Endodermal cell (in vitro differentiated cells): ENCODE measurements around the gene BCL7B. TPM values are rescaled to one million over a fixed set of nuclear protein-coding genes. Genes with fewer than 3 reads are reported as not detected.

Experiments used
- DNase-seq: peaks from one replicate; pipeline ENCODE4 v3.0.0-alpha.2; 2017
- H3K27ac ChIP-seq: 2 replicates; pipeline ENCODE4 v1.5.1; 2013; ENCODE audit warnings: mild to moderate bottlenecking, low read depth, low read length, moderate library complexity
- H3K27me3 ChIP-seq: 2 replicates; pipeline ENCODE4 v1.6.1; 2013; ENCODE audit warnings: mild to moderate bottlenecking, low read length, moderate library complexity; ENCODE audit not compliant: insufficient read depth, control insufficient read depth, poor library complexity, severe bottlenecking
- H3K36me3 ChIP-seq: 2 replicates; pipeline ENCODE4 v1.7.0; 2013; ENCODE audit warnings: mild to moderate bottlenecking, low read length, moderate library complexity; ENCODE audit not compliant: control insufficient read depth, insufficient read depth
- H3K4me1 ChIP-seq: one replicate; pipeline ENCODE4 v1.7.0; 2013; ENCODE audit warnings: low read length; ENCODE audit not compliant: control insufficient read depth, insufficient read depth
- H3K4me3 ChIP-seq: 2 replicates; pipeline ENCODE4 v1.5.1; 2013; ENCODE audit warnings: mild to moderate bottlenecking, low read length, moderate library complexity
- H3K9ac ChIP-seq: 2 replicates; pipeline ENCODE4 v1.6.1; 2013; ENCODE audit warnings: mild to moderate bottlenecking, low read length, moderate library complexity; ENCODE audit not compliant: poor library complexity, severe bottlenecking; ENCODE audit errors: extremely low read depth
- H3K9me3 ChIP-seq: 2 replicates; pipeline ENCODE4 v1.6.1; 2013; ENCODE audit warnings: mild to moderate bottlenecking, low read length, moderate library complexity; ENCODE audit not compliant: control insufficient read depth
- H3K27ac Mint-ChIP-seq: 2 replicates; pipeline ENCODE4 v1.8.0; 2020; ENCODE audit warnings: mixed read lengths
- H3K27me3 Mint-ChIP-seq: 2 replicates; pipeline ENCODE4 v1.8.0; 2021; ENCODE audit warnings: mild to moderate bottlenecking, mixed read lengths; ENCODE audit not compliant: insufficient read depth
- H3K36me3 Mint-ChIP-seq: 2 replicates; pipeline ENCODE4 v1.8.0; 2020; ENCODE audit warnings: low read depth, mixed read lengths
- H3K4me1 Mint-ChIP-seq: 2 replicates; pipeline ENCODE4 v1.8.0; 2020; ENCODE audit warnings: mixed read lengths
- H3K4me3 Mint-ChIP-seq: 2 replicates; pipeline ENCODE4 v1.8.0; 2020; ENCODE audit warnings: mild to moderate bottlenecking, moderate library complexity, mixed read lengths
- H3K9me3 Mint-ChIP-seq: 2 replicates; pipeline ENCODE4 v1.8.0; 2020; ENCODE audit warnings: mild to moderate bottlenecking, mixed read lengths
- CTCF ChIP-seq: fragments of 200-600 bp; sonication (generic); conservative IDR thresholded peaks from 2 replicates; pipeline ENCODE4 v1.5.0; 2021; ENCODE audit warnings: antibody characterized with exemption, mild to moderate bottlenecking
- WGBS, 2 experiments: methylation state at CpG; one replicate each; pipeline versions ENCODE4 v1.1.5 to v1.1.7; 2013; ENCODE audit warnings: missing lambda C conversion rate in 2 of 2, mixed read lengths in 1 of 2; ENCODE audit not compliant: insufficient coverage in 1 of 2, insufficient read length in 1 of 2; 5-methylcytosine and 5-hydroxymethylcytosine counted together
- total RNA-seq, 2 donors: library from RNA; stranded (reverse); fragmentation: NEBNext Ultra II Directional in 1 of 2; extraction: Animal tissue kit (Norgen Biotek cat#: 25700) in 1 of 2; gene quantifications; 2 replicates in 1 of 2; 3 replicates in 1 of 2; pipeline ENCODE4 v1.2.1, GENCODE V29; 2021

BCL7B gene
- total RNA-seq, 2 donors from 2014 or later = 31.0 to 37.7 TPM

- peaks cover 3% of the 10 kb centered on the region for H3K9me3 ChIP-seq
- no peaks in the 10 kb centered on the region for H3K27me3 ChIP-seq
- no peaks in the 10 kb centered on the region for H3K9me3 Mint-ChIP-seq
- H3K36me3 ChIP-seq = peaks cover 23% of the 10 kb centered on the region
- 0% methylated on average over 27 to 71 of the region's 71 CpGs for WGBS, 2 experiments
- peak within 1 kb of the TSS; percentile 99 for H3K27ac Mint-ChIP-seq
- peak within 1 kb of the TSS; percentile 98 for H3K27ac ChIP-seq
- DNase-seq = peak; percentile 99
- peaks cover 22% of the 10 kb centered on the region for H3K36me3 Mint-ChIP-seq
- H3K4me3 ChIP-seq = peak within 1 kb of the TSS; percentile 90
- no peaks in the 10 kb centered on the region for H3K27me3 Mint-ChIP-seq
- H3K4me3 Mint-ChIP-seq = peak within 1 kb of the TSS; percentile 76
- no peaks in the 10 kb centered on the region for H3K4me1 ChIP-seq
- peaks cover 27% of the 10 kb centered on the region for H3K4me1 Mint-ChIP-seq
- TF ChIP-seq CTCF = peak; percentile 56
- H3K9ac ChIP-seq = peak within 1 kb of the TSS; percentile 57
These were observed 35.2 kb downstream of the BCL7B start, which contains the start of gene BAZ1B for GRCh38 chr7:73522105-73522872. Gene BAZ1B, minus strand, starts transcription at chr7:73522293. Its CDS starts 360 bp downstream, at chr7:73521933.

GRCh38 chr7:73521636-73522104, 35.8 kb downstream of the BCL7B start:
- H3K36me3 ChIP-seq = peaks cover 29% of the 10 kb centered on the region
- Mint-ChIP-seq H3K4me3 (peak overlapping the region; percentile 76), H3K9me3 (no peaks in the 10 kb centered on the region), H3K4me1 (peaks cover 27% of the 10 kb centered on the region), H3K27me3 (no peaks in the 10 kb centered on the region), H3K36me3 (peaks cover 28% of the 10 kb centered on the region), H3K27ac (no peak overlapping the region)
- H3K9me3 ChIP-seq = peaks cover 6% of the 10 kb centered on the region
- WGBS, 2 experiments = 0 to 3% methylated on average over 12 to 62 of the region's 62 CpGs
- peak overlapping the region; percentile 57 for H3K9ac ChIP-seq
- no peak for DNase-seq
- H3K4me3 ChIP-seq = peak overlapping the region; percentile 90
- H3K27ac ChIP-seq = peak overlapping the region; percentile 98
- no peaks in the 10 kb centered on the region for H3K4me1 ChIP-seq
- TF ChIP-seq CTCF = no peak
- H3K27me3 ChIP-seq = no peaks in the 10 kb centered on the region

- Histone ChIP-seq H3K36me3 (peaks cover 36% of the 10 kb centered on the region), H3K9ac (peak overlapping the region; percentile 57), H3K4me1 (no peaks in the 10 kb centered on the region), H3K27me3 (no peaks in the 10 kb centered on the region), H3K9me3 (peaks cover 6% of the 10 kb centered on the region), H3K27ac (peak overlapping the region; percentile 98), H3K4me3 (peak overlapping the region; percentile 90)
- TF ChIP-seq CTCF = no peak
- no peaks in the 10 kb centered on the region for H3K9me3 Mint-ChIP-seq
- H3K27me3 Mint-ChIP-seq = no peaks in the 10 kb centered on the region
- 2 to 3% methylated on average over 15 to 35 of the region's 36 CpGs for WGBS, 2 experiments
- DNase-seq = no peak
- H3K36me3 Mint-ChIP-seq = peaks cover 33% of the 10 kb centered on the region
- peak overlapping the region; percentile 76 for H3K4me3 Mint-ChIP-seq
- H3K27ac Mint-ChIP-seq = peak overlapping the region; percentile 84
- H3K4me1 Mint-ChIP-seq = peaks cover 27% of the 10 kb centered on the region
These were observed 36.5 kb downstream of the BCL7B start for GRCh38 chr7:73520673-73521635.
